ENCODE measurements around the gene TTLL8. TPM values are rescaled to one million over a fixed set of nuclear protein-coding genes. Genes with fewer than 3 reads are reported as not detected.

TTLL8 gene
- total and polyA plus RNA-seq, 4 donors = not detected

DNA sequence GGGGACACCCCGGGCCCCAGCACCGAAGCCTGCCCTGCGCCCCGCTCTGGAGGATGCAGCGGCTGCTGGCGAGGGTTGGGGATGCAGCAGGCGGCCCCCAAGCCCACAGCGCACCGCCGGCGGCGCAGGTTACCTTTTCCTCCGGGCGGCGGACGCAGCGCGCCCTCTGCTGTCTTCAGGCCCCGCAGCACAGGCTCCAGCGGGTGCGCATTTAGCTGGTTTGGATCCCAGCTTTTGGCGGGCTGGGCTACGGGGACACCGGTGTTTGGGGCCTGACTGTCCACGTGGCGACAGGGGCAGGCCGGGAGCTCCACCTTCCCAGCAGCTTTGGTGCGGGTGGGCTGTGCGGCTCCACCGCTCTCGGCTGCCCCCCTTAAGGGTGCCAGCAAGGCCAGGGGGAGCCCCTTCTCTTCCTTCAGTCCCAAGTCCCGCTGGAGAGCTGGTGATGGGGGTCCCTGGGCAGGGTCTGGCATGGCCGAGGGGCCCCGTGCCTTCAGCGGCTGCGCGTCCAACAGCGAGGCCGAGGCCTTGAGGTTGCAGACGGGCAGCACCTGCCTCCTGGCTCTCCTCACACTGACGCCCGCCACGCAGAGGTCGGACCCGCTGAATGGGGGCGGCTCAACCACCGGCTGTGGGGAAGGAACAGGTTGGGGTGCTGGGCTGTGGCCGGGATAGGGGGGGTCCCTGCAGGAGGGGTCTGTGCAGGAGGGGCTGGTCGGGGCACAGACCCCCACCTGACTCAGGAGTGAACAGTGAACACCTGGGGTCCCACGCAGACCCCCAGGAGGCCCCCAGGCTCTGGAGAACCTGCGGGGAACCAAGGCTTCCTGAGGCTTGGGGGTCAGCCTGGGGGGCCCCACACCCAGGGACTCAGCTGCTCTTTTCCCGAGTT, 27.6 kb downstream of the TTLL8 start:
- TF ChIP-seq SP1 (IDR thresholded peaks at IDR 0.05) = no peak
- TF ChIP-seq CTCF (IDR thresholded peaks at IDR 0.05; ENCODE audit: low read depth, low read length, missing input control) = peak; percentile 91
- TF ChIP-seq RAD21 (IDR thresholded peaks at IDR 0.05) = peak; percentile 90 to 96
- TF ChIP-seq FOXA2 (IDR thresholded peaks at IDR 0.05) = no peak
- no peak for TF ChIP-seq ZBTB33 (IDR thresholded peaks at IDR 0.05)
- TF ChIP-seq REST (IDR thresholded peaks at IDR 0.05) = no peak
- no peak for TF ChIP-seq EGR1 (IDR thresholded peaks at IDR 0.05; ENCODE audit: low read depth in 2 of 2)
- no peak for TF ChIP-seq HNF4A (conservative IDR thresholded peaks at IDR 0.05)
- no peak for TF ChIP-seq TAF1 (conservative IDR thresholded peaks at IDR 0.05)
- TF ChIP-seq RXRA (IDR thresholded peaks at IDR 0.05) = no peak
- no peak for TF ChIP-seq JUND (IDR thresholded peaks at IDR 0.05)
- no peak for TF ChIP-seq FOXA1 (IDR thresholded peaks at IDR 0.05)
- TF ChIP-seq, protein P1, sequence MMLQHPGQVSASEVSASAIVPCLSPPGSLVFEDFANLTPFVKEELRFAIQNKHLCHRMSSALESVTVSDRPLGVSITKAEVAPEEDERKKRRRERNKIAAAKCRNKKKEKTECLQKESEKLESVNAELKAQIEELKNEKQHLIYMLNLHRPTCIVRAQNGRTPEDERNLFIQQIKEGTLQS (IDR thresholded peaks at IDR 0.05) = no peak
- no peak for TF ChIP-seq GABPA (IDR thresholded peaks at IDR 0.05 in 1 of 2, conservative IDR thresholded peaks at IDR 0.05 in 1 of 2)
- no peak for TF ChIP-seq YY1 (IDR thresholded peaks at IDR 0.05)
- no peak for TF ChIP-seq MAX (IDR thresholded peaks at IDR 0.05)
- no peak for TF ChIP-seq NR2F2 (IDR thresholded peaks at IDR 0.05)
- H3K9me3 ChIP-seq (ENCODE audit: control insufficient read depth in 4 of 4, low read length in 3 of 4) = no peaks in the 10 kb centered on the region
- WGBS = 21% methylated on average over 52 of the region's 52 CpGs
- H3K36me3 ChIP-seq (ENCODE audit: control insufficient read depth in 4 of 4, insufficient read depth in 3 of 4, low read depth in 1 of 4, low read length in 3 of 4) = no peaks in the 10 kb centered on the region
- peaks cover 0 to 2% (median 0%) of the 10 kb centered on the region in 4 donors for H3K27me3 ChIP-seq (ENCODE audit: control insufficient read depth in 4 of 4, insufficient read depth in 4 of 4, low read length in 3 of 4)
- peak; percentile 67 for DNase-seq (ENCODE audit: low spot score)
- H3K4me1 ChIP-seq (ENCODE audit: control insufficient read depth in 4 of 4, insufficient read depth in 4 of 4, low read length in 3 of 4) = peaks cover 0 to 7% (median 0%) of the 10 kb centered on the region in 4 donors
- H3K4me3 ChIP-seq (ENCODE audit: low read depth in 1 of 3, low read length in 3 of 3) = no peak overlapping the region
- H3K9ac ChIP-seq (ENCODE audit: low read depth in 1 of 2, low read length in 2 of 2) = no peak overlapping the region
- no peak overlapping the region for H3K27ac ChIP-seq (ENCODE audit: low read depth in 1 of 2, low read length in 2 of 2)
